BLaER1 (cell line): Measurements from ENCODE around the gene MPDU1.
"Not testable (repeated sequence)": the region's sequence is repeated elsewhere in the genome, so short reads cannot be mapped to it uniquely, and the experiment has no call there.

Experiments used
- H3K27ac ChIP-seq: shearing (Covaris generic); formaldehyde crosslinking; 2 replicates; pipeline ENCODE4 v1.8.1; 2022
- H3K27me3 ChIP-seq: shearing (Covaris generic); formaldehyde crosslinking; 2 replicates; pipeline ENCODE4 v1.8.1; 2022
- H3K36me3 ChIP-seq: shearing (Covaris generic); formaldehyde crosslinking; 2 replicates; pipeline ENCODE4 v1.8.1; 2022
- H3K4me1 ChIP-seq: shearing (Covaris generic); formaldehyde crosslinking; 2 replicates; pipeline ENCODE4 v1.8.1; 2022
- H3K4me2 ChIP-seq: shearing (Covaris generic); formaldehyde crosslinking; 2 replicates; pipeline ENCODE4 v1.8.1; 2022
- H3K4me3 ChIP-seq: shearing (Covaris generic); formaldehyde crosslinking; 2 replicates; pipeline ENCODE4 v1.8.1; 2022
- H3K9ac ChIP-seq: shearing (Covaris generic); formaldehyde crosslinking; 2 replicates; pipeline ENCODE4 v1.8.1; 2022
- H3K9me3 ChIP-seq: shearing (Covaris generic); formaldehyde crosslinking; 2 replicates; pipeline ENCODE4 v1.8.1; 2022
- H4K20me1 ChIP-seq: shearing (Covaris generic); formaldehyde crosslinking; 2 replicates; pipeline ENCODE4 v1.8.1; 2022
- Cebpa-rat ChIP-seq: shearing (Covaris generic); IDR thresholded peaks from 2 replicates; pipeline ENCODE4 v1.8.1; 2022

Gene MPDU1

GRCh38 chr17:7590743-7591142 lies 7.1 kb downstream of the MPDU1 start:
- H3K4me2 ChIP-seq, result no peak overlapping the region
- no peaks in the 10 kb centered on the region for H3K9me3 ChIP-seq
- peaks cover 22% of the 10 kb centered on the region for H3K4me1 ChIP-seq
- H3K4me3 ChIP-seq, result no peak overlapping the region
- H4K20me1 ChIP-seq, result peaks cover 13% of the 10 kb centered on the region; the same call in 1 of the 2 replicates
- H3K27ac ChIP-seq, result no peak overlapping the region
- H3K36me3 ChIP-seq, result peaks cover 88% of the 10 kb centered on the region
- H3K27me3 ChIP-seq, result no peaks in the 10 kb centered on the region
- TF ChIP-seq Cebpa-rat, result no peak
- H3K9ac ChIP-seq, result no peak overlapping the region

DNA sequence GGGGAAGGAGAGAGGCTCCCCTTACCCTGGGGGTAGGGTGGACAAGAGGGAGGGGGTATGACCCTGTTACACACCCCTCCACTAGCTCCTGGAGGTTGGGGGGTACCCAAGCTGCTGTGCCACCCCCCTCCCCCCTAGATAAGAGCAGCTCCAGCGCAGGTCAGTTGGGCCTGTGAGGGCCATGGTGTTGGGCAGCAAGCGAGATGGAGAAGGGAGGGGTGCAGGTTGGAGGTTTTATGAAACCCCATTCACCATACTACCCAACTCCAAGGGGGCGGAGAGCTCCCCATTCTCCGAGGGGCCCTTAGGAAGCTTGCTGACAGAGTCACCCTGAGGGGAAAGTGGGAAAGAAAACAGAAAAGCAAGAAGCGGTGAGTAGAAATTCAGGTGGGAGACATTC lies 7.9 kb downstream of the MPDU1 start:
- Histone ChIP-seq H3K4me2 (no peak overlapping the region), H3K9ac (no peak overlapping the region)

GRCh38 chr17:7592422-7593021 lies 8.9 kb downstream of the MPDU1 start:
- Histone ChIP-seq H4K20me1 (peaks cover 13% of the 10 kb centered on the region; the same call in 1 of the 2 replicates), H3K4me1 (peaks cover 13% of the 10 kb centered on the region), H3K9ac (no peak overlapping the region), H3K36me3 (peaks cover 90% of the 10 kb centered on the region), H3K9me3 (no peaks in the 10 kb centered on the region), H3K4me3 (no peak overlapping the region), H3K27ac (no peak overlapping the region), H3K27me3 (no peaks in the 10 kb centered on the region), H3K4me2 (no peak overlapping the region)
- TF ChIP-seq Cebpa-rat, result no peak

More for the DNA sequence above, 7.9 kb downstream of the MPDU1 start:
- Histone ChIP-seq H3K4me1 (peaks cover 20% of the 10 kb centered on the region), H3K9me3 (no peaks in the 10 kb centered on the region), H3K36me3 (peaks cover 90% of the 10 kb centered on the region), H3K27ac (no peak overlapping the region), H3K4me3 (no peak overlapping the region), H3K27me3 (no peaks in the 10 kb centered on the region), H4K20me1 (peaks cover 13% of the 10 kb centered on the region; the same call in 1 of the 2 replicates)
- TF ChIP-seq Cebpa-rat, result no peak

DNA sequence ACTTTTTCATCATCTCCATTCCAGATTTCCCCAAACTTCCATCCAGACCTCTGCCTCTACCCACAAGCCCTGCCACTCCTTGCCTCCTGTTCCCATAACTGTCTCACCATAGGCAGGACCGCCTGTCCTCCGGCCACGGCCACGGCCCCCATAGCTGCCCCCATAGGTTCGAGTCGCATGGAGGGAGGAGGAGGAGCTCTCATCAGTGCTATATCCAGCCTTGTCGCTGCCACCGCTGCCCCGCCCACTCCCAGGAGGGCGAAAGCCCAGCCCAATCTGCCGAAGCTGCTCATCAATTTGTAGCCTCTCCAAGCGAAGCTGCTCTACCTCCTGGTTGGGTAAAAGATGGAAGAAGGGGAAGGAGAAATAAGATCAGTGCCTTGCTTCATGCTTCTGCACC lies 9.6 kb downstream of the MPDU1 start:
- Histone ChIP-seq H3K36me3 (peaks cover 89% of the 10 kb centered on the region), H3K4me3 (no peak overlapping the region), H3K27me3 (no peaks in the 10 kb centered on the region), H3K27ac (no peak overlapping the region), H3K4me1 (peaks cover 8% of the 10 kb centered on the region), H3K4me2 (no peak overlapping the region), H4K20me1 (peaks cover 13% of the 10 kb centered on the region; the same call in 1 of the 2 replicates), H3K9ac (no peak overlapping the region), H3K9me3 (no peaks in the 10 kb centered on the region)
- no peak for TF ChIP-seq Cebpa-rat

DNA sequence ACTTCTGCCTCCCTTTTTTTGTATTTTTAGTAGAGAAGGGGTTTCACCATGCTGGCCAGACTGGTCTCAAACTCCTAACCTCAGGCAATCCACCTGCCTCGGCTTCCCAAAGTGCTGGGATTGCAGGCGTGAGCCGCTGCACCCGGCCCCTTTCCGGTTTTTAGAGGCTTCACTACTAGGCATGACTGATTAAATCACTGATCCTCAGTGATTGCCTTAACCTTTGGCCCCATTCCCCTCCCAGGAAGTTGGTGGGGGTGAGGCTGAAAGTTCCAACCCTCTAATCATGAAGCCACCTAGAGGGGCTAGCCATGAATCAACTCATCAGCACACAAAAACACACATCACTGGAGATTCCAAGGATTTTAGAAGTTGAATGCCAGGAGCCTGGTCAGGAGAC lies 13.9 kb downstream of the MPDU1 start:
- not testable (repeated sequence) for H3K9ac ChIP-seq, H3K27ac ChIP-seq, H3K4me2 ChIP-seq, H3K4me3 ChIP-seq, H4K20me1 ChIP-seq, H3K27me3 ChIP-seq, H3K4me1 ChIP-seq, H3K9me3 ChIP-seq
- peaks cover 98% of the 10 kb centered on the region for H3K36me3 ChIP-seq

- H3K9ac ChIP-seq, result no peak overlapping the region
- no peaks in the 10 kb centered on the region for H3K4me1 ChIP-seq
- no peak overlapping the region for H3K4me2 ChIP-seq
- H3K9me3 ChIP-seq, result no peaks in the 10 kb centered on the region
- H3K4me3 ChIP-seq, result no peak overlapping the region
- peaks cover 84% of the 10 kb centered on the region for H3K36me3 ChIP-seq
- no peaks in the 10 kb centered on the region for H3K27me3 ChIP-seq
- no peak overlapping the region for H3K27ac ChIP-seq
- TF ChIP-seq Cebpa-rat, result no peak
- peaks cover 50% of the 10 kb centered on the region for H4K20me1 ChIP-seq
Observed at GRCh38 chr17:7606280-7606679, 22.6 kb downstream of the MPDU1 start.

DNA sequence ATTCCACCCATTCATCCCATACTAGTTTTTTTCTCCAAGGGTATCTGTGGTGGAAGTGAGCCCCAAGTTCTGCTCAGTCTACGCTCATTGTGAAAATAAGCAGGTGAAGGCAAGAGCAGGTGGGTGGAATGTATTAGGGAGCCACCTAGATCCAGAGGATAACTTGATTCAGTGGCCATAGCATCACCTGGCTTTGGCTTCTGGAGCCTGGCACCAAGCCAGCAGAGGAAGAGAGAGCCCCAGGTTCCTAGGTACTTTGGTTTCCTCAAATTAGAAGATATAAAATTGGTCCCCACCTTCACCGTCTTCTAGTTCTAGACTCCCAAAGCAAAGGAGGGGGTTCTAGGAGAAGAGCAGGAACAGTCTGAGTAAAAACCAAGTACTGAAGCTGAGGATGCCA lies 27.0 kb downstream of the MPDU1 start:
- Histone ChIP-seq H4K20me1 (peaks cover 74% of the 10 kb centered on the region), H3K4me1 (peaks cover 27% of the 10 kb centered on the region), H3K4me3 (no peak overlapping the region), H3K9ac (no peak overlapping the region), H3K9me3 (no peaks in the 10 kb centered on the region), H3K27me3 (no peaks in the 10 kb centered on the region), H3K36me3 (peaks cover 50% of the 10 kb centered on the region), H3K4me2 (no peak overlapping the region), H3K27ac (no peak overlapping the region)
- TF ChIP-seq Cebpa-rat, result no peak

- H3K27me3 ChIP-seq, result no peaks in the 10 kb centered on the region
- no peak overlapping the region for H3K27ac ChIP-seq
- peaks cover 40% of the 10 kb centered on the region for H3K36me3 ChIP-seq
- peak overlapping the region; percentile 19; the same call in 1 of the 2 replicates for H3K9ac ChIP-seq
- H3K4me3 ChIP-seq, result no peak overlapping the region
- peak overlapping the region; percentile 89 for H3K4me2 ChIP-seq
- no peaks in the 10 kb centered on the region for H3K9me3 ChIP-seq
- no peak for TF ChIP-seq Cebpa-rat
- peaks cover 27% of the 10 kb centered on the region for H3K4me1 ChIP-seq
- H4K20me1 ChIP-seq, result peaks cover 63% of the 10 kb centered on the region
Observed at GRCh38 chr17:7611635-7612293, 28.1 kb downstream of the MPDU1 start.

GRCh38 chr17:7612294-7612640 lies 28.6 kb downstream of the MPDU1 start:
- Histone ChIP-seq H3K4me1 (peaks cover 27% of the 10 kb centered on the region), H3K27ac (no peak overlapping the region), H3K4me2 (peak overlapping the region; percentile 89), H3K4me3 (no peak overlapping the region), H3K27me3 (no peaks in the 10 kb centered on the region), H3K9ac (peak overlapping the region; percentile 19; the same call in 1 of the 2 replicates), H3K9me3 (no peaks in the 10 kb centered on the region), H3K36me3 (peaks cover 38% of the 10 kb centered on the region), H4K20me1 (peaks cover 60% of the 10 kb centered on the region)
- no peak for TF ChIP-seq Cebpa-rat

GRCh38 chr17:7613769-7614424 lies 30.2 kb downstream of the MPDU1 start:
- Histone ChIP-seq H3K27ac (peak overlapping the region; percentile 88), H3K9me3 (no peaks in the 10 kb centered on the region), H4K20me1 (peaks cover 51% of the 10 kb centered on the region), H3K36me3 (peaks cover 31% of the 10 kb centered on the region), H3K4me2 (peak overlapping the region; percentile 89), H3K27me3 (no peaks in the 10 kb centered on the region), H3K4me1 (peaks cover 27% of the 10 kb centered on the region), H3K9ac (peak overlapping the region; percentile 91), H3K4me3 (peak overlapping the region; percentile 88)
- TF ChIP-seq Cebpa-rat, result no peak
